Endothelial cell (in vitro differentiated cells): ENCODE results near the gene RAB5IF. TPM values are rescaled to one million over a fixed set of nuclear protein-coding genes. Genes with fewer than 3 reads are reported as not detected.

Experiments used
- DNase-seq: peaks from one replicate; pipeline ENCODE4 v3.0.0; 2021; ENCODE audit warnings: low spot score
- H3K27ac Mint-ChIP-seq: one replicate; pipeline ENCODE4 v1.8.0; 2021; ENCODE audit warnings: mixed read lengths, inconsistent platforms; ENCODE audit not compliant: unreplicated experiment
- H3K27me3 Mint-ChIP-seq: one replicate; pipeline ENCODE4 v1.8.0; 2021; ENCODE audit warnings: mild to moderate bottlenecking, moderate library complexity, mixed read lengths, inconsistent platforms; ENCODE audit not compliant: unreplicated experiment
- H3K36me3 Mint-ChIP-seq: one replicate; pipeline ENCODE4 v1.8.0; 2021; ENCODE audit warnings: mild to moderate bottlenecking, low read depth, mixed read lengths, inconsistent platforms; ENCODE audit not compliant: unreplicated experiment
- H3K4me1 Mint-ChIP-seq: one replicate; pipeline ENCODE4 v1.8.0; 2021; ENCODE audit warnings: mild to moderate bottlenecking, mixed read lengths, inconsistent platforms; ENCODE audit not compliant: unreplicated experiment
- H3K4me3 Mint-ChIP-seq: one replicate; pipeline ENCODE4 v1.8.0; 2021; ENCODE audit warnings: mild to moderate bottlenecking, mixed read lengths, inconsistent platforms; ENCODE audit not compliant: unreplicated experiment
- H3K9me3 Mint-ChIP-seq: one replicate; pipeline ENCODE4 v1.8.0; 2021; ENCODE audit warnings: mixed read lengths, inconsistent platforms; ENCODE audit not compliant: unreplicated experiment
- CTCF ChIP-seq: fragments of 200-600 bp; sonication (generic); IDR thresholded peaks from one replicate; pipeline ENCODE4 v1.5.0; 2021; ENCODE audit warnings: antibody characterized with exemption; ENCODE audit not compliant: unreplicated experiment
- total RNA-seq: library from RNA; stranded (reverse); fragmentation: NEBNext Ultra II Directional; extraction: Animal tissue kit (Norgen Biotek cat#: 25700); gene quantifications from one replicate; pipeline ENCODE4 v1.2.1, GENCODE V29; 2021; ENCODE audit not compliant: unreplicated experiment

The RAB5IF gene
- total RNA-seq, 1 donor from 2014 or later = 112 TPM

DNA sequence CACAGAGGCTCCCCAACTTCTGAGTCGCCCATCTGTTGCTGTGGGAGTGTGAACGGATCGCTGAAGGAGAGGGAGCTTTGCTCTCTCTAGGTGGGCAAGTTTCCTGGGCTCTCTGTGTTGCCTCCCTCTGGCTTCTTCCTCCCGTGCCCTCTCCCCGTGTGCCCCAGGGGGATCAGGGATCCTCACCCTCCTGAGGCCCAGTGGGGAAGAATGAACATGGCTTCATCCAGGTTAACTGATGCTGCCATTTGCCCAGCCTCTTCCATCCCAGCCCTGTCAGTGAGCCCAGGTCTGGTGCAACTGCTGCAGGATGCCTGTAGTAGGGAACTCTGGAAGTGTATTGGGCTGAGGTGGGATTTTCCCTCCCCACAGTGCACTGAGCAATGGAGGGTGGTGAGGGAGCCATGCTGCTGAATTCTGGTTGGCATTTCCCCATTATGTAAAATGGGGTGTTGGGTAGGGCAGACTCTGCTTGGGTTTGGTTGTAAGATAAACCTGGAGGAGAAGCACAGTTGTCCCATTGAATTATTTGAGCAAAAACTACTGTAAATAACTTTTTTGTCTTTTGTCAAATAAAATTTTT is 12.1 kb upstream of the RAB5IF start:
- Mint-ChIP-seq H3K36me3 (peaks cover 17% of the 10 kb centered on the region), H3K4me3 (no peak overlapping the region), H3K4me1 (peaks cover 16% of the 10 kb centered on the region), H3K27me3 (peaks cover 3% of the 10 kb centered on the region), H3K27ac (peak overlapping the region; percentile 38), H3K9me3 (no peaks in the 10 kb centered on the region)
- DNase-seq = no peak
- TF ChIP-seq CTCF = no peak

DNA sequence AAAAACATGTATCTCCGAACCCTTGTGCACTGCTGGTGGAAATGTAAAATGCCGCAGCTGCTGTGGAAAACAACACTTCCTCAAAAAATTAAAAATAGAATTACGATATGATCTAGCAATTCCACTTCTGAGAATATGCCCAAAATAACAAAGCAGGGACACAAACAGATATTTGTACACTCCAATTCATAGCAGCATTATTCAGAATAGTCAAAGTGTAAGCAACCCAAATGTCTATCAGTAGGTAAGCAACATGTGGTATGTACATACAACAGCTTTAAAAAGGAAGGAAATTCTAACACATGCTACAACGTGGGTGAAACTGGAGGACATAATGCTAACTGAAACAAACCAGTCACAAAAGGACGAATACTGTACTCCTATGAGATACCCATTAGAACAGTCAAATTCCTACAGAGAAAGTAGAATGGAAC is 5.7 kb upstream of the RAB5IF start:
- Mint-ChIP-seq H3K27me3 (peaks cover 6% of the 10 kb centered on the region), H3K4me1 (peaks cover 4% of the 10 kb centered on the region), H3K36me3 (no peaks in the 10 kb centered on the region), H3K9me3 (no peaks in the 10 kb centered on the region), H3K4me3 (no peak overlapping the region), H3K27ac (no peak overlapping the region)
- TF ChIP-seq CTCF = no peak
- DNase-seq = no peak

DNA sequence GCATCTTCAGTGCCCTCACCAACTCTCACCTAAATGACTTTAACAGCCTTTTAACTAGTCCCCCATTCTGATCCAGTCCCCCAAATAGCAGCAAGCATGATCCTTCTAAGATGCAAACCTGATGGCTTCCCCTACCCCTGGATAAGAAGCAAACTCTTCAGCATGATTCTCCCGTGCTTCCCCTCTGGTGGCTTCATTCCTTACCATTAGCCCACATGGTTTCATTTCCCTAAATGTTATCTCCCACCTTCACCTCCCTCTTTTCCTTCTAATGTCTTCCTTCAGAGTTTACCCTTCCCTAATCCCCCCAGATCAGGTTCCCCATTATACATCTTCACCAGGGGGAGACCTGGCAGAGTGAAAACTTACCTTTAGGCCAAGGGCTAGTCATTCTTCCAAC is 4.0 kb upstream of the RAB5IF start:
- no peak overlapping the region for H3K4me3 Mint-ChIP-seq
- DNase-seq = no peak
- no peaks in the 10 kb centered on the region for H3K36me3 Mint-ChIP-seq
- H3K27ac Mint-ChIP-seq = no peak overlapping the region
- no peak for TF ChIP-seq CTCF
- H3K27me3 Mint-ChIP-seq = peaks cover 11% of the 10 kb centered on the region
- no peaks in the 10 kb centered on the region for H3K9me3 Mint-ChIP-seq
- peaks cover 11% of the 10 kb centered on the region for H3K4me1 Mint-ChIP-seq

- no peak for DNase-seq
- H3K27ac Mint-ChIP-seq = peak overlapping the region; percentile 78
- peak overlapping the region; percentile 100 for H3K4me3 Mint-ChIP-seq
- peaks cover 9% of the 10 kb centered on the region for H3K27me3 Mint-ChIP-seq
- H3K9me3 Mint-ChIP-seq = no peaks in the 10 kb centered on the region
- peaks cover 17% of the 10 kb centered on the region for H3K4me1 Mint-ChIP-seq
- H3K36me3 Mint-ChIP-seq = peaks cover 17% of the 10 kb centered on the region
- TF ChIP-seq CTCF = no peak
These were observed 604 bp upstream of the RAB5IF start for GRCh38 chr20:36604952-36605398.

DNA sequence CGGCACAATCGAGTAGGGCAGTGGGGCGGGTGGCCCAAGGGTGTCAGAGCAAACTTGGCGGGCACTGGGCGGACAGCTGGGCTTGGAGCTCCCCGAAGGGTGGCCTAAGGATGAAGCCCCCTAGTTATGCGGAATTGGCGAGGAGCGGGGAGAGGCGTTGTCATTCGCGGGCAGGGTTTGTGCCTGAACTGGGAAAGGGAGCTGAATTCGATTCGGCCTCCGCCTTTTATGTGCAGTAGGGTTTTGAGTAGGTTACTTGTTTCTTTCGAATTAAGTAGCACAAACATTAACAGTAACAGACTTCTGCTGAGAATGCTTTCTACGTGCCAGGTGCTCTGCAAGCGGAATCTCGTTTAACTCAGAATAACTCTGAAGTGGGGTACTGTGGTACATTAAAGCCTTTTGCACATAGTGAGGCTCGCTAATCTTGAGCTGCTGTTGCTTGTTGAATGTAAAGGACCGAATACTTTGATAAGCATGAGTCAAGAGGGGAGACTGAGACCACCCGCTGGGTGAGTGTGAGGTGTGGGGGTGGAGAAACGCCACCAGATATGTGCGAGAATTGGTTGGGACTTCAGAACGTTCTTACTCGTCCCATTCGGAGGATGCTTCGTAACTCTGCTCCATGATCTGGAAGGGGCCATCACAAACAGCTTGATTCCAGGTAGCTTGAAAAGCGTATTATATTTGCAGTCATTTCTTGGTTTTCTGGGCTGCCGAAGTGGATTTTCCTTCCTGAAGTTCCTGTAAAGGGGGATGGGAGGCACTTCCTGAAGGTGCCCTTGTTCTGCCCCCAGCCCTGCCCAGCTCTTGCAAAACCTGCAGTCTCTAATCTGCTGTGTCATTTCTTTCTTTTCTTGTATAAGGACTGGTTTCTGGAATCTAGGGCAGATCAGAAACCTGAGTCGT is 833 bp downstream of the RAB5IF start:
- Mint-ChIP-seq H3K4me3 (peak overlapping the region; percentile 100), H3K27me3 (peaks cover 9% of the 10 kb centered on the region), H3K27ac (peak overlapping the region; percentile 94), H3K4me1 (peaks cover 17% of the 10 kb centered on the region), H3K36me3 (peaks cover 20% of the 10 kb centered on the region), H3K9me3 (no peaks in the 10 kb centered on the region)
- no peak for TF ChIP-seq CTCF
- peak; percentile 9 for DNase-seq
